Measurements from ENCODE around the gene GPR37L1.

GPR37L1 gene

DNA sequence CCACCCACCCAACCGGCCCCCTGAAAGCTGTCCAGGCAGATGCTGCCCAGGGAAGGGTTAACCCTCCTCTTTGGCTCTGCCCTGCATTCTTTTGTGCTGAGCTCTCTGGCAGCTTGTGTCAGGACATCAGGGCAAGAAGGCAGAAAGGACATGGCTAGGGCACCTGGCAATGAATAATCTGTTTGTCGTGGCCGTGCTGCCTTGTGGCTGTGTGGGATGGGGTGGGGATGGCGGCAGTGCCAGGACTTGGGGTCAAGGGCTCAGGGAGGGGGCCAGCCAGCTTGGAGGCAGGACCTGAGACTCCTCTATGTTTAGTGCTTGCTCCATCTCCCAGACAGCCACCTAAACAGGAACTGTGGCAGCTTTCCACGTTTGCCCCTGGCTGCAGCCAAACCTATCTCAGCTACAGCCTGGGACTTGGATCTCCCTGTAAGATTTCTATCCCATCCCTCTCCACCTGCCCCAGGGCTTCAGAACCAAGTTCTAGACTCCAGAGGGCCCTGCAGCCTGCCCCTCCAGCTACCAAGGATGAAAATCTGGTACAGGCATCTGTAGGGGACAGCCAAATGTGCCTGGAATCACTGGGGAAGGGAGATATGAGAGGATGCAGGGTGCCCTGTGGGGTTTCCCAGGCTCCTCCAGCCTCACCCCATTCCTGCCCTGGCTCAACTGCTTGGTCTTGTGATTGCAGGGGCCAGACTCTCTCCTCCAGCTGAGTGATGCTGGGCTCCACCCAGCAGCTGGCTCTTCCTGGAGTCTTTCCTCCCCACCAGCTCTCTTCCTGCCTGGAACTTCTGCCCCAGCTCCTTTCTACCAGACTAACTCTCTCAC, 9.6 kb upstream of the GPR37L1 start:
- Histone ChIP-seq H4K20me1 (ENCODE audit: insufficient read depth, low read length, poor library complexity, severe bottlenecking) (no peaks in the 10 kb centered on the region), H3K9me2 (replicated peaks; ENCODE audit: low read depth, low read length) (no peaks in the 10 kb centered on the region), H3K36me3 (ENCODE audit: insufficient read depth, low read length) (no peaks in the 10 kb centered on the region), H3K4me2 (ENCODE audit: low read depth, low read length, poor library complexity, severe bottlenecking) (no peak overlapping the region), H3K4me3 (ENCODE audit: low read length, poor library complexity, severe bottlenecking) (no peak overlapping the region), H3K79me2 (ENCODE audit: insufficient read depth, low read length) (no peaks in the 10 kb centered on the region), H2AFZ (ENCODE audit: low read length) (peak overlapping the region; percentile 36; the same call in 1 of the 2 replicates), H3K9me3 (ENCODE audit: insufficient read depth, low read depth, low read length) (no peaks in the 10 kb centered on the region), H3K9ac (ENCODE audit: low read depth, low read length, poor library complexity, severe bottlenecking) (no peak overlapping the region), H3K27me3 (ENCODE audit: insufficient read depth, low read length, poor library complexity, severe bottlenecking) (no peaks in the 10 kb centered on the region), H3F3A (ENCODE audit: low read depth) (no peaks in the 10 kb centered on the region), H3K4me1 (ENCODE audit: insufficient read depth, low read length, poor library complexity, severe bottlenecking) (no peaks in the 10 kb centered on the region)
- no peak for TF ChIP-seq EZH2phosphoT487 (IDR thresholded peaks at IDR 0.05; ENCODE audit: borderline replicate concordance)
- TF ChIP-seq, protein P1, sequence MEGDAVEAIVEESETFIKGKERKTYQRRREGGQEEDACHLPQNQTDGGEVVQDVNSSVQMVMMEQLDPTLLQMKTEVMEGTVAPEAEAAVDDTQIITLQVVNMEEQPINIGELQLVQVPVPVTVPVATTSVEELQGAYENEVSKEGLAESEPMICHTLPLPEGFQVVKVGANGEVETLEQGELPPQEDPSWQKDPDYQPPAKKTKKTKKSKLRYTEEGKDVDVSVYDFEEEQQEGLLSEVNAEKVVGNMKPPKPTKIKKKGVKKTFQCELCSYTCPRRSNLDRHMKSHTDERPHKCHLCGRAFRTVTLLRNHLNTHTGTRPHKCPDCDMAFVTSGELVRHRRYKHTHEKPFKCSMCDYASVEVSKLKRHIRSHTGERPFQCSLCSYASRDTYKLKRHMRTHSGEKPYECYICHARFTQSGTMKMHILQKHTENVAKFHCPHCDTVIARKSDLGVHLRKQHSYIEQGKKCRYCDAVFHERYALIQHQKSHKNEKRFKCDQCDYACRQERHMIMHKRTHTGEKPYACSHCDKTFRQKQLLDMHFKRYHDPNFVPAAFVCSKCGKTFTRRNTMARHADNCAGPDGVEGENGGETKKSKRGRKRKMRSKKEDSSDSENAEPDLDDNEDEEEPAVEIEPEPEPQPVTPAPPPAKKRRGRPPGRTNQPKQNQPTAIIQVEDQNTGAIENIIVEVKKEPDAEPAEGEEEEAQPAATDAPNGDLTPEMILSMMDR (conservative IDR thresholded peaks at IDR 0.05; ENCODE audit: low read length) = no peak

DNA sequence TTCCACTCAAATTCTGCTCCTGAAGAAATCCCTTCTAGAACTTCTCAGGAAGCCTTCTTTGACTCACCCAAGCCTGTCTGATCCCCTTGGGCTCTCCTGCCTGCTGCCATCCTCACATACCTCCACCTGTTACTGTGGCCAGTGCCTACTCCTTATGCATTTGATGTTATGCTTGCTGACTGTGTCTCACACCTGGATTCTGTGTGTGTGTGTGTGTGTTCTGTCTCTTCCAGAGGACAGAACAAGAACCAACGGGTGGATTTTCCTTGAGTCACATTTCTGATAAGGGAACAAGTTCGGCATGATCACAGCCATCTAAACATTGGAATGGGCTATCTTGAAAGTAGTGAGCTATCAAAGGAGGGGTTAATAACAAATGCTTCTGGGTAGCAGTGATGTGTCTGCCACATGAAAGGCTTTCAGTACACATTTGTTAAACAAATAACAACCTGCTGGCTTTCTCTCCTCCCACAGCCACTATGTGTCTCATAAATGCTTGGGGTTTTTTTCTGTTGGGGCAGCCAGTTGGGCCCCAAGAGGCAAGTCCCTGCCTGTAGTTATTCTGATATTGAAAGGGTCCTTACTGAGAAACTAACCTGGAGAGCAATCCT, 8.9 kb upstream of the GPR37L1 start:
- Histone ChIP-seq H3K9me3 (ENCODE audit: insufficient read depth, low read depth, low read length) (no peaks in the 10 kb centered on the region), H2AFZ (ENCODE audit: low read length) (peak overlapping the region; percentile 36; the same call in 1 of the 2 replicates), H3K9ac (ENCODE audit: low read depth, low read length, poor library complexity, severe bottlenecking) (no peak overlapping the region), H3K4me2 (ENCODE audit: low read depth, low read length, poor library complexity, severe bottlenecking) (no peak overlapping the region), H3K79me2 (ENCODE audit: insufficient read depth, low read length) (no peaks in the 10 kb centered on the region), H4K20me1 (ENCODE audit: insufficient read depth, low read length, poor library complexity, severe bottlenecking) (no peaks in the 10 kb centered on the region), H3K4me1 (ENCODE audit: insufficient read depth, low read length, poor library complexity, severe bottlenecking) (no peaks in the 10 kb centered on the region), H3F3A (ENCODE audit: low read depth) (no peaks in the 10 kb centered on the region), H3K4me3 (ENCODE audit: low read length, poor library complexity, severe bottlenecking) (no peak overlapping the region), H3K9me2 (replicated peaks; ENCODE audit: low read depth, low read length) (no peaks in the 10 kb centered on the region), H3K36me3 (ENCODE audit: insufficient read depth, low read length) (no peaks in the 10 kb centered on the region), H3K27me3 (ENCODE audit: insufficient read depth, low read length, poor library complexity, severe bottlenecking) (no peaks in the 10 kb centered on the region)
- no peak for TF ChIP-seq EZH2phosphoT487 (IDR thresholded peaks at IDR 0.05; ENCODE audit: borderline replicate concordance)

DNA sequence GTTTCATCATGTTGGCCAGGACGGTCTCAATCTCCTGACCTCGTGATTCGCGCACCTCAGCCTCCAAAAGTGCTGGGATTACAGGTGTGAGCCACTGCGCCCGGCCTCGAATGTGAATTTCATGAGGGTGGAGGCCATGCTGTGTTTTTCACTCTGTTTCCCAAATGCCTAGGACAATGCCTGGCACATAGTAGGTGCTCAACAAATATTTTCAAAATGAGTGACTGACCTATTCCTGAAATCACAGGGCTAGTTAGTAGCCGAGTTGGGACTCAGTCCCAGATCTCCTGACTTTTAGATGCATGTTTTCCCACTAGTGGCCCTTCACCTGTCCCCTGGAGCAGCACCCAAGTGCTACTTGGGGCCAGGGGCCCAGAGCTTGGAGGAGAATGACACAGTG, 6.4 kb upstream of the GPR37L1 start:
- no peaks in the 10 kb centered on the region for H3K27me3 ChIP-seq (ENCODE audit: insufficient read depth, low read length, poor library complexity, severe bottlenecking)
- no peaks in the 10 kb centered on the region for H3F3A ChIP-seq (ENCODE audit: low read depth)
- no peak overlapping the region for H2AFZ ChIP-seq (ENCODE audit: low read length)
- no peaks in the 10 kb centered on the region for H3K4me1 ChIP-seq (ENCODE audit: insufficient read depth, low read length, poor library complexity, severe bottlenecking)
- no peaks in the 10 kb centered on the region for H3K36me3 ChIP-seq (ENCODE audit: insufficient read depth, low read length)
- H4K20me1 ChIP-seq (ENCODE audit: insufficient read depth, low read length, poor library complexity, severe bottlenecking) = no peaks in the 10 kb centered on the region
- H3K79me2 ChIP-seq (ENCODE audit: insufficient read depth, low read length) = no peaks in the 10 kb centered on the region
- no peak overlapping the region for H3K4me2 ChIP-seq (ENCODE audit: low read depth, low read length, poor library complexity, severe bottlenecking)
- TF ChIP-seq, protein P1 (conservative IDR thresholded peaks at IDR 0.05; ENCODE audit: low read length) = no peak
- no peak for TF ChIP-seq EZH2phosphoT487 (IDR thresholded peaks at IDR 0.05; ENCODE audit: borderline replicate concordance)
- no peak overlapping the region for H3K9ac ChIP-seq (ENCODE audit: low read depth, low read length, poor library complexity, severe bottlenecking)
- H3K4me3 ChIP-seq (ENCODE audit: low read length, poor library complexity, severe bottlenecking) = no peak overlapping the region
- no peaks in the 10 kb centered on the region for H3K9me3 ChIP-seq (ENCODE audit: insufficient read depth, low read depth, low read length)
- no peaks in the 10 kb centered on the region for H3K9me2 ChIP-seq (replicated peaks; ENCODE audit: low read depth, low read length)
